Fibroblast of pulmonary artery (primary cell): ENCODE measurements around the gene KIF5C.

Source experiments
- DNase-seq: peaks from one replicate; pipeline ENCODE4 v3.0.0-alpha.2; 2010; ENCODE audit warnings: low read depth
- H3K4me3 ChIP-seq: replicated peaks from 2 replicates; pipeline ENCODE4 v1.5.1; 2011; ENCODE audit warnings: low read depth, mild to moderate bottlenecking, control low read depth, low read length, moderate library complexity
- TF ChIP-seq, protein P1 (sequence below): IDR thresholded peaks from 2 replicates; pipeline ENCODE4 v1.5.1; 2011; ENCODE audit warnings: mild to moderate bottlenecking, control low read depth, low read length, inconsistent platforms; ENCODE audit errors: missing control alignments

KIF5C gene

GRCh38 chr2:148899638-148900318 lies 24.8 kb downstream of the KIF5C start:
- no peak overlapping the region for H3K4me3 ChIP-seq
- DNase-seq = no peak
- TF ChIP-seq, protein P1, sequence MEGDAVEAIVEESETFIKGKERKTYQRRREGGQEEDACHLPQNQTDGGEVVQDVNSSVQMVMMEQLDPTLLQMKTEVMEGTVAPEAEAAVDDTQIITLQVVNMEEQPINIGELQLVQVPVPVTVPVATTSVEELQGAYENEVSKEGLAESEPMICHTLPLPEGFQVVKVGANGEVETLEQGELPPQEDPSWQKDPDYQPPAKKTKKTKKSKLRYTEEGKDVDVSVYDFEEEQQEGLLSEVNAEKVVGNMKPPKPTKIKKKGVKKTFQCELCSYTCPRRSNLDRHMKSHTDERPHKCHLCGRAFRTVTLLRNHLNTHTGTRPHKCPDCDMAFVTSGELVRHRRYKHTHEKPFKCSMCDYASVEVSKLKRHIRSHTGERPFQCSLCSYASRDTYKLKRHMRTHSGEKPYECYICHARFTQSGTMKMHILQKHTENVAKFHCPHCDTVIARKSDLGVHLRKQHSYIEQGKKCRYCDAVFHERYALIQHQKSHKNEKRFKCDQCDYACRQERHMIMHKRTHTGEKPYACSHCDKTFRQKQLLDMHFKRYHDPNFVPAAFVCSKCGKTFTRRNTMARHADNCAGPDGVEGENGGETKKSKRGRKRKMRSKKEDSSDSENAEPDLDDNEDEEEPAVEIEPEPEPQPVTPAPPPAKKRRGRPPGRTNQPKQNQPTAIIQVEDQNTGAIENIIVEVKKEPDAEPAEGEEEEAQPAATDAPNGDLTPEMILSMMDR = no peak

DNA sequence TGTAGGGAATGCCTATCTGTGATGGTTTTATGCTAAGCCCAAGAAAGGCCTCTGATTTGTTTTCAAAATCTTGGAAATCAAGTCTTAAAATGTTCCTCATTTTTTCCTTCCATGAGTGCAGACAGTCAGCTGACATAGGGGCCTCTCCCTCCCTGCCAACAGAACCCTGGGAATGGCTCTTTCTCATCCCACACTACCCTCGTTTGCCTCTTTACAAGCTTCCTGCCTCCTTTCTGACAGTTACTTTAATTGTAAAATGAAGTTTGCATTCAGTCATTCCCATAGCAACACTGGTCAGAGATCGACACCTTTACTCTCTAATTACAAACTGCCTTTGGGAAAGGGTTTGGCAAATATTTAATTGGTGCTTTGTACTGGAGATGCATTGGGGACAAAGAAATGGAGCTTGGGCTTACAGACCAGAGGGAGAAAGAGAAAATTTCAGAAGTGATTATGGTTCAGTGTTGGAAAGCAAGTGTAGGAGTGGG lies 25.4 kb downstream of the KIF5C start:
- no peak for DNase-seq
- TF ChIP-seq, protein P1 = no peak
- no peak overlapping the region for H3K4me3 ChIP-seq

DNA sequence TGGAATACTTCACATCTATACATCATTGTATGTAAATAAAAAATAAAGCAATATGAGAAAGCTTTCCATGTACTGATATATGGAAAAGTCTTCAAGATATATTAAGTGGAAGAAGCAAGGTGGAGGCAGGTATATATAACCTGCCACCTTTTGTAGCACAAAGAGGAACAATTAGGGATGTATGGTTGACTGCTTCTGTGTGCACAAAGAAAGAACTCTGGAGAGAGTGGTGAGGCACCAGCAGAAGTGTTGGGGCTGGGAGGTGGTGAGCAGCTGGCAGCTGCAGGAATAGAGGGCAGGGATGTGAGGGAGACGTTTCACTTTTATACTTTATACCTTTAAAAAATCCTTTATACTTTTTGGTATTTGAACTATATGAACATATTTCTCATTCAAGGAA lies 26.1 kb downstream of the KIF5C start:
- no peak overlapping the region for H3K4me3 ChIP-seq
- TF ChIP-seq, protein P1 = no peak
- no peak for DNase-seq

DNA sequence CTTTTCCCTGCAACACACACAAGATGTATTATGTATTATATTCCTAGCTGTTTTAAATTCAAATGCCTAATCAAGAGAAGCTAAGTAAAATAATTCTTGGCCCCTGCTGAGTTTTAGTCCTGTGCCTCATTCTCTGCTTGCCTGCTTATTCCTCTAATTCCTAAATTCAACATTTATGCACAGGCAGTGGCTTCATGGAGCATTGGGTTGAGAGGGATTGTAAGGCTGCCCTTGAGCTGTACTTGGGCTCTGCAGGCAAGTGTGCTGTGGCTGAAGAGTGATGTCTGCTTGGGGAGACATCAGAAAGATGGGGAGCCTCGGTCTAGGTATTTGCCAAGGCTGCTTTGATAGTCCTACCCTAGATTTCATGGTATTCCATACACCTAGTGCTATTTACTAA lies 27.8 kb downstream of the KIF5C start:
- TF ChIP-seq, protein P1 = no peak
- DNase-seq = no peak

GRCh38 chr2:148903294-148903693 lies 28.3 kb downstream of the KIF5C start:
- H3K4me3 ChIP-seq = no peak overlapping the region
- TF ChIP-seq, protein P1 = no peak
- DNase-seq = no peak

More for the DNA sequence above, 27.8 kb downstream of the KIF5C start:
- H3K4me3 ChIP-seq = no peak overlapping the region

- H3K4me3 ChIP-seq = no peak overlapping the region
- no peak for DNase-seq
- TF ChIP-seq, protein P1 = no peak
Observed at GRCh38 chr2:148903979-148904378, 29.0 kb downstream of the KIF5C start.

DNA sequence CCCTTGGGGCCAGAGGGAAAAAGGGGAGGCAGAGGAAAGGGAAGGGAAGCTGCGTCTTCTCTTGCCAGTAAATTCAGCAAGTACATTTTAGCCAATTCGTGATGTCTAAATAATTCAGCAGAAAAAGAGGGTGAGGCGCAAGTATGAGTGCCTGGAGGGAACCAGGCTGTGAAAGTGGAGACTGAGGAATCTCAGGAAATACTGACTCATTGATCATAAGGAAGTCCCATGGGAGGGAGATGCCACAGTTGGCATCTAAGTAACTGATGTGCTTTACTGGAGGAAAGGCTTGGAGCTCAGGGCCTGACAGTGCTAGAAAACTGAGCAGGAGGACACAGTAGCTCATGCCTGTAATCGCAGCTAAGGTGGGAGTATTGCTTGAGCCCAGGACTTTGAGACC lies 31.1 kb downstream of the KIF5C start:
- H3K4me3 ChIP-seq = no peak overlapping the region
- TF ChIP-seq, protein P1 = no peak
- DNase-seq = no peak
